OCI-LY1 (cell line): ENCODE data around the gene PIP5K1C.

Source experiments
- EZH2 ChIP-seq: fragments of 200-600 bp; sonication (generic), shearing (Covaris generic); IDR thresholded peaks from 2 replicates; pipeline ENCODE4 v1.8.0; 2017; ENCODE audit warnings: borderline replicate concordance, mixed run types, mild to moderate bottlenecking, antibody characterized with exemption, low read length, moderate library complexity, mixed read lengths
- TF ChIP-seq, protein P1 (sequence below): fragments of 200-600 bp; sonication (generic), shearing (Covaris generic); IDR thresholded peaks from 2 replicates; pipeline ENCODE4 v1.5.1; 2017; ENCODE audit warnings: mild to moderate bottlenecking, antibody characterized with exemption, low read length, moderate library complexity, mixed read lengths

DNA sequence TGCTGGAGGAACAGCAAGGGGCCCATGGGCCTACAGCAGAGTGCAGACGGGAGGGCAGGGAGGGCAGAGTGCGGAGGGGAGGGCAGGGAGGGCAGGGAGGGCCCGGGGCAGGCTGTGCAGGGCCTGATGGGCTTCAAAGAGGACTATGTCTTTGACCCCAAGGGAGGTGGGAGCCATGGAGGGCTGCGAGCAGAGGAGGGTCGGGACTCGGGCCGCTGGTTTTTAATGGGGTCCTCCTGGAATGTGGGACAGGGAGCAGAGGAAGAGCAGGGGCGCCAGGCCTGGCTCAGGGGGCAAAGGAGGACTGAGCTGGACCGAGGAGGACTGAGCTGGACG lies 3.6 kb downstream of the PIP5K1C start:
- TF ChIP-seq, protein P1, sequence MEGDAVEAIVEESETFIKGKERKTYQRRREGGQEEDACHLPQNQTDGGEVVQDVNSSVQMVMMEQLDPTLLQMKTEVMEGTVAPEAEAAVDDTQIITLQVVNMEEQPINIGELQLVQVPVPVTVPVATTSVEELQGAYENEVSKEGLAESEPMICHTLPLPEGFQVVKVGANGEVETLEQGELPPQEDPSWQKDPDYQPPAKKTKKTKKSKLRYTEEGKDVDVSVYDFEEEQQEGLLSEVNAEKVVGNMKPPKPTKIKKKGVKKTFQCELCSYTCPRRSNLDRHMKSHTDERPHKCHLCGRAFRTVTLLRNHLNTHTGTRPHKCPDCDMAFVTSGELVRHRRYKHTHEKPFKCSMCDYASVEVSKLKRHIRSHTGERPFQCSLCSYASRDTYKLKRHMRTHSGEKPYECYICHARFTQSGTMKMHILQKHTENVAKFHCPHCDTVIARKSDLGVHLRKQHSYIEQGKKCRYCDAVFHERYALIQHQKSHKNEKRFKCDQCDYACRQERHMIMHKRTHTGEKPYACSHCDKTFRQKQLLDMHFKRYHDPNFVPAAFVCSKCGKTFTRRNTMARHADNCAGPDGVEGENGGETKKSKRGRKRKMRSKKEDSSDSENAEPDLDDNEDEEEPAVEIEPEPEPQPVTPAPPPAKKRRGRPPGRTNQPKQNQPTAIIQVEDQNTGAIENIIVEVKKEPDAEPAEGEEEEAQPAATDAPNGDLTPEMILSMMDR, result no peak
- no peak for TF ChIP-seq EZH2
